Endothelial cell of umbilical vein (primary cell): ENCODE data around the gene CKAP5. TPM values are rescaled to one million over a fixed set of nuclear protein-coding genes. Genes with fewer than 3 reads are reported as not detected.

Experiments used
- BruUV-seq: library from RNA; stranded (reverse); fragments of 400-500 nt; replicated peaks from 2 replicates; lab custom pipeline; 2021; lab: Mats Ljungman, UMichigan
- CTCF ChIA-PET: fragments of 300-600, 350-600 bp; sonication (Branson Sonifier 250); formaldehyde crosslinking; loops from one replicate; lab custom pipeline; 2021; ENCODE audit warnings: antibody characterized with exemption, inconsistent platforms; lab: Charles Lee
- POLR2A ChIA-PET: fragments of 300-600, 350-600 bp; sonication (Branson Sonifier 250); formaldehyde crosslinking; loops from one replicate; lab custom pipeline; 2021; ENCODE audit warnings: antibody characterized with exemption, inconsistent platforms; lab: Charles Lee
- DNase-seq: peaks from one replicate; pipeline ENCODE4 v3.0.0-alpha.2; 2011; ENCODE audit warnings: low read depth, low spot score
- FAIRE-seq: peaks from 2 replicates; lab custom pipeline; 2011; peaks lifted over from hg19 to GRCh38; lab: Jason Lieb, UNC
- H2AFZ ChIP-seq: 2 replicates; pipeline ENCODE4 v1.6.0; 2012; ENCODE audit warnings: low read depth, low read length, control low read depth, inconsistent platforms
- H3K27ac ChIP-seq: 2 replicates; pipeline ENCODE4 v1.5.1; 2011; ENCODE audit warnings: low read depth, mild to moderate bottlenecking, control low read depth, low read length, moderate library complexity; ENCODE audit not compliant: insufficient read depth
- H3K27me3 ChIP-seq, 2 experiments: 2 replicates each; pipeline versions ENCODE4 v1.6.0 to v1.6.1; 2011; ENCODE audit warnings: low read length in 2 of 2, mixed read lengths in 1 of 2; ENCODE audit not compliant: control insufficient read depth in 2 of 2, insufficient read depth in 2 of 2
- H3K36me3 ChIP-seq, 2 experiments: 2 replicates in 1 of 2; 3 replicates in 1 of 2; pipeline ENCODE4 v1.5.1; 2011; ENCODE audit warnings: low read length in 2 of 2, mild to moderate bottlenecking in 1 of 2, moderate library complexity in 1 of 2; ENCODE audit not compliant: control insufficient read depth in 2 of 2, insufficient read depth in 2 of 2; ENCODE audit errors: extremely low read depth in 1 of 2
- H3K4me1 ChIP-seq: 3 replicates; pipeline ENCODE4 v1.5.1; 2011; ENCODE audit warnings: mild to moderate bottlenecking, low read length; ENCODE audit not compliant: control insufficient read depth, insufficient read depth; ENCODE audit errors: extremely low read depth
- H3K4me2 ChIP-seq: 2 replicates; pipeline ENCODE4 v1.6.1; 2011; ENCODE audit warnings: low read length, control low read depth, mixed read lengths; ENCODE audit not compliant: insufficient read depth
- H3K4me3 ChIP-seq, 3 experiments: fragments of 200-600 bp in 1 of 3; sonication (generic), shearing (Covaris generic) in 1 of 3; replicated peaks in 1 of 3; 2 replicates each; pipeline ENCODE4 v1.5.1; 2011 to 2016; ENCODE audit warnings: control low read depth in 3 of 3, low read length in 3 of 3, mild to moderate bottlenecking in 2 of 3, inconsistent platforms in 1 of 3, low read depth in 1 of 3, moderate library complexity in 1 of 3; ENCODE audit not compliant: insufficient read depth in 1 of 3
- H3K79me2 ChIP-seq: 2 replicates; pipeline ENCODE4 v1.6.0; 2012; ENCODE audit warnings: low read length, inconsistent platforms; ENCODE audit not compliant: control insufficient read depth, insufficient read depth
- H3K9ac ChIP-seq: replicated peaks from 2 replicates; pipeline ENCODE3; 2011; ENCODE audit warnings: low read length, control low read depth; ENCODE audit not compliant: insufficient read depth; ENCODE audit errors: extremely low read depth
- H3K9me1 ChIP-seq: replicated peaks from 3 replicates; pipeline ENCODE4 v1.6.0; 2011; ENCODE audit warnings: mild to moderate bottlenecking, low read length; ENCODE audit not compliant: control insufficient read depth, insufficient read depth; ENCODE audit errors: extremely low read depth
- H3K9me3 ChIP-seq: replicated peaks from 2 replicates; pipeline ENCODE4 v1.5.1; 2012; ENCODE audit warnings: low read length, inconsistent platforms; ENCODE audit not compliant: control insufficient read depth, insufficient read depth
- H4K20me1 ChIP-seq: replicated peaks from 2 replicates; pipeline ENCODE3; 2011; ENCODE audit warnings: mild to moderate bottlenecking, low read length; ENCODE audit not compliant: control insufficient read depth, insufficient read depth; ENCODE audit errors: extremely low read depth
- CTCF ChIP-seq, 2 donors: IDR thresholded peaks; 1 replicate in 1 of 2; 2 replicates in 1 of 2; pipeline ENCODE4 v1.5.1; 2011; ENCODE audit warnings: low read length in 2 of 2, mild to moderate bottlenecking in 2 of 2, moderate library complexity in 2 of 2, control low read depth in 1 of 2, inconsistent platforms in 1 of 2, low read depth in 1 of 2; ENCODE audit not compliant: insufficient read depth in 1 of 2; ENCODE audit errors: extremely low read depth in 1 of 2
- EZH2 ChIP-seq: IDR thresholded peaks from 2 replicates; pipeline ENCODE4 v1.6.1; 2012; ENCODE audit warnings: borderline replicate concordance, low read depth, mild to moderate bottlenecking, moderate library complexity, low read length, inconsistent platforms; ENCODE audit not compliant: severe bottlenecking
- MAX ChIP-seq: IDR thresholded peaks from 2 replicates; pipeline ENCODE4 v1.6.1; 2011; ENCODE audit not compliant: insufficient read depth, insufficient read length
- dilution Hi-C: fragments of 300-500 bp; cut with MboI; formaldehyde crosslinking; loops from one replicate; pipeline ENCODE4 v1.15.0; 2019; ENCODE audit warnings: low sequenced_read_pairs; ENCODE audit not compliant: extremely low pct_ligation_motif_present
- intact Hi-C: fragments of 100-400 bp; cut with micrococcal nuclease; formaldehyde crosslinking; loops from one replicate; pipeline ENCODE4 v1.10.0; 2022
- polyA plus RNA-seq, 4 experiments: library from polyadenylated mRNA; depleted of rRNA in 3 of 4; stranded (reverse) in 3 of 4; unstranded in 1 of 4; fragments of >200 nt; gene quantifications; 2 replicates each; pipeline versions ENCODE4 v1.2.1 to v1.2.3, GENCODE V29; 2011 to 2012; ENCODE audit warnings: missing spikeins in 1 of 4
- total RNA-seq: library from RNA; stranded (reverse); gene quantifications from 2 replicates; pipeline ENCODE4 v1.2.3, GENCODE V29; 2021

The CKAP5 gene
- total and polyA plus RNA-seq, 2 donors (not counting 3 experiments of a cell fraction or from before 2014, with no cell fraction given) = 47.4 to 138 TPM

- intact Hi-C loops = loop anchor here (2.0 kb wide), 1 partner anchor 37 kb away; the partner anchor contains the start of genes ARHGAP1 and ZNF408
- H2AFZ ChIP-seq = no peak overlapping the region
- H3K27me3 ChIP-seq = no peaks in the 10 kb centered on the region
- FAIRE-seq (no peak), DNase-seq (no peak)
- TF ChIP-seq CTCF (IDR thresholded peaks at IDR 0.05; ENCODE audit: extremely low read depth in 1 of 2, insufficient read depth in 1 of 2, low read depth in 1 of 2, low read length in 2 of 2) = no peak
- no peak for TF ChIP-seq MAX
- BruUV-seq = no TSS peak
- H3K9ac ChIP-seq = no peak overlapping the region
- ChIA-PET POLR2A (interaction anchor here (0.7 kb wide), 1 partner anchor 373 kb away, joined by 4 read pairs; no protein-coding TSS in a partner anchor), CTCF (no interaction called here)
- H3K4me2 ChIP-seq = no peak overlapping the region
- no peaks in the 10 kb centered on the region for H3K9me1 ChIP-seq
- no peak overlapping the region for H3K27ac ChIP-seq
- peaks cover 6 to 8% of the 10 kb centered on the region in 2 experiments for H3K36me3 ChIP-seq
- no peaks in the 10 kb centered on the region for H4K20me1 ChIP-seq
- H3K9me3 ChIP-seq = no peaks in the 10 kb centered on the region
- peaks cover 4% of the 10 kb centered on the region for H3K4me1 ChIP-seq
- H3K79me2 ChIP-seq = no peaks in the 10 kb centered on the region
- no peak overlapping the region for H3K4me3 ChIP-seq
- dilution Hi-C loops = no loop called here
These were observed 108.4 kb downstream of the CKAP5 start for GRCh38 chr11:46737699-46738098.

GRCh38 chr11:46736615-46737014 is 109.5 kb downstream of the CKAP5 start:
- dilution Hi-C loops = no loop called here

More at GRCh38 chr11:46736615-46737014, 109.5 kb downstream of the CKAP5 start:
- intact Hi-C loops = loop anchor here (2.0 kb wide), 1 partner anchor 36 kb away; the partner anchor contains the start of genes ARHGAP1 and ZNF408
- FAIRE-seq = peak; percentile 54
- Histone ChIP-seq H3K79me2 (no peaks in the 10 kb centered on the region), H3K27ac (no peak overlapping the region), H3K4me2 (peak overlapping the region; percentile 47), H3K9me1 (no peaks in the 10 kb centered on the region), H3K4me1 (peaks cover 4% of the 10 kb centered on the region), H3K9me3 (no peaks in the 10 kb centered on the region), H4K20me1 (no peaks in the 10 kb centered on the region), H3K9ac (no peak overlapping the region), H3K4me3 (no peak overlapping the region), H2AFZ (no peak overlapping the region), H3K36me3 (peaks cover under 1 to 1% of the 10 kb centered on the region in 2 experiments), H3K27me3 (no peaks in the 10 kb centered on the region)
- DNase-seq = peak; percentile 84
- ChIA-PET POLR2A (no interaction called here), CTCF (no interaction called here)
- BruUV-seq = no TSS peak
- no peak for TF ChIP-seq EZH2
